IPS-18a (cell line): ENCODE results near the gene ZNF311.
"Not testable (repeated sequence)": the region's sequence is repeated elsewhere in the genome, so short reads cannot be mapped to it uniquely, and the experiment has no call there.

Experiments used
- H3K27ac ChIP-seq: one replicate; pipeline ENCODE4 v1.5.1; 2013; ENCODE audit warnings: low read length
- H3K27me3 ChIP-seq: one replicate; pipeline ENCODE4 v1.6.1; 2013; ENCODE audit warnings: mild to moderate bottlenecking, low read length; ENCODE audit not compliant: control insufficient read depth, insufficient read depth
- H3K36me3 ChIP-seq: one replicate; pipeline ENCODE4 v1.6.1; 2013; ENCODE audit warnings: low read depth, low read length; ENCODE audit not compliant: control insufficient read depth
- H3K4me1 ChIP-seq: one replicate; pipeline ENCODE4 v1.6.1; 2013; ENCODE audit warnings: low read depth, low read length; ENCODE audit not compliant: control insufficient read depth
- H3K4me3 ChIP-seq: one replicate; pipeline ENCODE4 v1.5.1; 2013; ENCODE audit warnings: low read length
- H3K9ac ChIP-seq: one replicate; pipeline ENCODE4 v1.6.1; 2013; ENCODE audit warnings: mild to moderate bottlenecking, low read length, moderate library complexity
- H3K9me3 ChIP-seq: one replicate; pipeline ENCODE4 v1.6.1; 2013; ENCODE audit warnings: low read depth, low read length; ENCODE audit not compliant: control insufficient read depth

The ZNF311 gene

GRCh38 chr6:28968476-28968875 lies 36.6 kb downstream of the ZNF311 start:
- Histone ChIP-seq H3K27me3 (no peaks in the 10 kb centered on the region), H3K9me3 (peaks cover 6% of the 10 kb centered on the region), H3K9ac (no peak overlapping the region), H3K4me1 (no peaks in the 10 kb centered on the region), H3K4me3 (no peak overlapping the region), H3K27ac (no peak overlapping the region), H3K36me3 (no peaks in the 10 kb centered on the region)

GRCh38 chr6:28965706-28966105 lies 39.4 kb downstream of the ZNF311 start:
- no peak overlapping the region for H3K27ac ChIP-seq
- H3K9ac ChIP-seq = no peak overlapping the region
- no peak overlapping the region for H3K4me3 ChIP-seq
- peaks cover 6% of the 10 kb centered on the region for H3K9me3 ChIP-seq
- no peaks in the 10 kb centered on the region for H3K36me3 ChIP-seq
- H3K27me3 ChIP-seq = no peaks in the 10 kb centered on the region
- no peaks in the 10 kb centered on the region for H3K4me1 ChIP-seq

- H3K4me1 ChIP-seq = no peaks in the 10 kb centered on the region
- no peak overlapping the region for H3K4me3 ChIP-seq
- H3K9ac ChIP-seq = no peak overlapping the region
- no peaks in the 10 kb centered on the region for H3K9me3 ChIP-seq
- H3K27ac ChIP-seq = no peak overlapping the region
- no peaks in the 10 kb centered on the region for H3K27me3 ChIP-seq
- H3K36me3 ChIP-seq = no peaks in the 10 kb centered on the region
These were observed 44.1 kb downstream of the ZNF311 start for GRCh38 chr6:28960846-28961500.

- H3K27me3 ChIP-seq, H3K36me3 ChIP-seq, H3K4me3 ChIP-seq, H3K9me3 ChIP-seq, H3K4me1 ChIP-seq, H3K9ac ChIP-seq, H3K27ac ChIP-seq: not testable (repeated sequence)
These were observed 46.4 kb downstream of the ZNF311 start for GRCh38 chr6:28958561-28959243.

GRCh38 chr6:28957795-28958314 lies 47.3 kb downstream of the ZNF311 start:
- H3K27me3 ChIP-seq, H3K4me3 ChIP-seq, H3K9ac ChIP-seq, H3K27ac ChIP-seq, H3K4me1 ChIP-seq, H3K9me3 ChIP-seq, H3K36me3 ChIP-seq: not testable (repeated sequence)

GRCh38 chr6:28956331-28956730 lies 48.8 kb downstream of the ZNF311 start:
- H3K27ac ChIP-seq = no peak overlapping the region
- no peak overlapping the region for H3K9ac ChIP-seq
- H3K4me1 ChIP-seq = no peaks in the 10 kb centered on the region
- peaks cover 9% of the 10 kb centered on the region for H3K27me3 ChIP-seq
- H3K9me3 ChIP-seq = no peaks in the 10 kb centered on the region
- no peaks in the 10 kb centered on the region for H3K36me3 ChIP-seq
- H3K4me3 ChIP-seq = no peak overlapping the region

- Histone ChIP-seq H3K4me1 (no peaks in the 10 kb centered on the region), H3K27ac (no peak overlapping the region), H3K4me3 (peak overlapping the region; percentile 92), H3K9me3 (no peaks in the 10 kb centered on the region), H3K9ac (peak overlapping the region; percentile 47), H3K27me3 (peaks cover 9% of the 10 kb centered on the region), H3K36me3 (no peaks in the 10 kb centered on the region)
These were observed 51.4 kb downstream of the ZNF311 start for GRCh38 chr6:28953585-28954258.

- H3K27ac ChIP-seq = no peak overlapping the region
- no peaks in the 10 kb centered on the region for H3K9me3 ChIP-seq
- H3K36me3 ChIP-seq = no peaks in the 10 kb centered on the region
- H3K27me3 ChIP-seq = peaks cover 9% of the 10 kb centered on the region
- no peaks in the 10 kb centered on the region for H3K4me1 ChIP-seq
- peak overlapping the region; percentile 92 for H3K4me3 ChIP-seq
- H3K9ac ChIP-seq = peak overlapping the region; percentile 47
These were observed 52.0 kb downstream of the ZNF311 start for GRCh38 chr6:28953039-28953584.

GRCh38 chr6:28949656-28950195 lies 55.4 kb downstream of the ZNF311 start:
- not testable (repeated sequence) for H3K9me3 ChIP-seq, H3K4me3 ChIP-seq, H3K27ac ChIP-seq, H3K27me3 ChIP-seq, H3K36me3 ChIP-seq, H3K9ac ChIP-seq, H3K4me1 ChIP-seq

GRCh38 chr6:28948782-28949486 lies 56.2 kb downstream of the ZNF311 start:
- Histone ChIP-seq H3K9me3 (no peaks in the 10 kb centered on the region), H3K9ac (no peak overlapping the region), H3K4me3 (no peak overlapping the region), H3K27ac (no peak overlapping the region), H3K36me3 (no peaks in the 10 kb centered on the region), H3K4me1 (no peaks in the 10 kb centered on the region), H3K27me3 (peaks cover 4% of the 10 kb centered on the region)

- H3K27ac ChIP-seq = no peak overlapping the region
- no peaks in the 10 kb centered on the region for H3K9me3 ChIP-seq
- no peak overlapping the region for H3K4me3 ChIP-seq
- H3K4me1 ChIP-seq = no peaks in the 10 kb centered on the region
- no peaks in the 10 kb centered on the region for H3K36me3 ChIP-seq
- no peaks in the 10 kb centered on the region for H3K27me3 ChIP-seq
- H3K9ac ChIP-seq = no peak overlapping the region
These were observed 57.3 kb downstream of the ZNF311 start for GRCh38 chr6:28947831-28948270.
